ENCODE data around the gene PRDM15.

The PRDM15 gene

DNA sequence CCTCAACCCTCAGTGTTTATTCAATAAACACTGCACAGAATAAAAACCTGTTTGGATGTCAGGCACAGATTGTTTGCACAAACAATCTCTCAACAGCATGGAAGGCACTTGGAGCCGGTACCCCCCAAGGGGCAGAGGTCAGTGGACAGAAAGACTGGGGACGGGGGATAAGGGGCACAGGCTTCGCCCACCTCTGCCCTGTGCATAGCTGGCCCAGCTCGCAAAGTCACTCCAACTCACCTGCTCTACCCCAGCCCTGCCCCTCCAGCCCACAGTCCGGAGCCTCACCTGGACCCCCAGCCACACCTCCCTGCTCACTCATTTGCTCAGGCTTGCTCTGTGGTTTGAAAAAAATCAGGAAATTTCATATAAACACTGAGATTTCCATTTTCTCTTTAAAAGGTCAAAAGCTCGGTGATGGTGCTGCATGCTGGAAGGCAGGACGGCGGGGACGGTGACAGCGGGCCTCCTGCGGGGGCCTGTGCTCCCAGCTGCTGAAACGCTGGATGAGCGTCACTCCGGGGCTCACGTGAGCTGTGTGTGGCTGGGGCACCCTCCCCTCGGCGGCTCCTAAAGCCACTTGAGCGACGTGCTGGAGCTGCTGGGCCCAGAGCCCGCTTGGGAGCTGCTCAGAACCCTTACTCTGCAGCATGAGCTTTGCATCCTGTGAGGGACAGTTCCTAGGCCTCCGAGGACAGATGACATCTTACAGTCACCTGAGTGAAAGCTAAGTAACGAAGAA is 54.5 kb downstream of the PRDM15 start:
- DNase-seq (ENCODE audit: low read depth): no peak

DNA sequence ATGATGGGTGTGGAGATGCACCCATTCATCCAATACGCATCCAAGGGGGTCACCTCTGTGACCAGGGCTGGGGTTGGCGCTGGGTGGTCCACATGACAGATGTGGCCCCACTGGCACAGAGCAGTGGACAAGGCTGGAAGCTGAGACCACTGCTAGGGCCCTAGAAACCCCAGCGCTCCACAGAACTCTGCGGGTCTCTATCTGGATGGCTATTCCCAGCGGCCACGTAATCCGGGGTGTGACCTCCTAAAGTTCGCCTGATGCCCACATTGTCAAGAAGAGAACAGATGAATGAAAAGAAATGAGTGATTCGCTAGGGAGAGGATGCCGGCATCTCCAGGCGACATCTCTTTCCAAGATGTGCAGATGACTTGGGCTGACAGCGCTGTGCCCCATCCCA is 55.2 kb downstream of the PRDM15 start:
- no peak for DNase-seq (ENCODE audit: low read depth)

DNA sequence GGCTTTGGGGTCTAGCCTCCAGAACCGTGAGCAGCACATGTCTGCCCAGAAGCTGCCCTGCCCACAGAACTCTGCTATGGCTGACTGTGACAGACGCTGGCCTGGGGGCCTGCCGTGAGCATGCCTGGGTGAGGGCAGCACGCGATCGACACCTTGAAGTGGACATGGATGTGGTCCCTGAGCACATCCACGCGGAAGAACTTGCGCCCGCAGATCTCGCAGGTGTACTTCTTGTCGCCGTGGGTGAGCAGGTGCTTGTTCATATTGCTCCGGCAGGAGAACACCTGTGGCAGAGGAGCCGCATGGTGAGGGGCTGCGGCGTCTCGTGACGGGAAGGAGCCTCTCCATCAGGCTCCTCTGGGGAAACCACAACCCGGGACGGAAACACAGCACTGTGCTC is 56.0 kb downstream of the PRDM15 start:
- DNase-seq (ENCODE audit: low read depth): no peak

DNA sequence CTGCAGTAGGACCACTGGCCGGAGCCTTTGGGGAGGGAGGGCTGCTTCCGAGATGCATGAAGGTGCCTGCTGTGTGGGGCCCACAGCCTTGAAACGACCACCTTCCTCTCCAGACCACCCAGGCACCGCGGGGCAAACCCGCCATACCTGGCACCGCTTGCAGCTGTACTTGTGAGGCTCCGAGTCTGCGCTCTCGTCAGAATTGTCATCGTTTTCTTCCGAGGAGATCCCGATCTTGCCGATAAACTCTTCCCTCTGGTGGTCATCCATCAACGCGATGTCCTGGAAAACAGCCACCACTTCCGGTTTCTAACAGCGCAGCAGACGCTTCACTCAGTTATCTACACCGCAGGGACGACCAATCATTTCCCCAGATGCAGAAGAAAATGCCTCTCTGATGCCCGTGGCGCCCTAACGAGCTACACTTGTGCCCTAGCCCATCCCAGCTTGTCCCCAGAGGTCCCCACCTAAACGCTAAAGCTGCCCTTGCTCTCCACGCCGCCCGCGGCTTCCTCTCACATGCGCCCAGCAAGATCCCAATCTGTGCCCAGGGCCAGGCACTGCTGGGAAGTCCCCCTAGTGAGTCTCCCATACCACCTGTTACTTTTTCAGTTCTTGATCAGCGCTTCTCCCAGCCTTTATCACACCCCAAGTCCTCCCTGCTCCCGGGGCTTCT is 57.2 kb downstream of the PRDM15 start:
- DNase-seq (ENCODE audit: low read depth): no peak

DNA sequence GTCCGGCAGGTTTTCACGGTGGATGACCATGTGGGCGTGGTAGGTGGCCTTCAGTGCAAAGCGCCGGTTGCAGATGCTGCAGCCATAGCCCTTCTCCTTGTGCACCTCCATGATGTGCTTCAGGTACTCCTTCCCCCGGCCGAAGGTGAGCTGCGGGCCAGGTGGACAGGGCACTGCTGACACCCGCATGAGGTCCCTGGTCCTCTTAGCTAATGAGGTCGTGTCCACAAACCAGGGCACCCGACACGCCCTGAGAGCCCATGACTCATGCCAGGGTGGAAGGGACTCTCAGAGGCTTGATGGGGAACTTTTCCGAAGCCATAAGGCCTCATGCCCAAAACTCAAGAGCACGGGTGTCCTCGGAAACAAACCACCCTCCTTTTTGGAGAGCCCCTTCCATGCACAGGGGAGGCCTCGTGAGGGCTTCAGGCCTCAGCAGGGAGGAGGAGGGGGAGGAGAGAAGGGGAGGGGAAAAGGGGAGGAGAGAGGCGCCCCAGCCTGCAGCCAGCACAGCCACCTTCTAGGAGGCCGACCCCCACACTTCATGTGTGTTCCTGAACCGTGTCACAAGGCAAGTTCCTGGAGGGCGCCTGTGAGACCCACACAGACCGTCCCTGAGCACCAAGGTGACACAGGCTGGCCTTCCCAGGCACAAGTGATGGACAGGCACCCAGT is 57.9 kb downstream of the PRDM15 start:
- DNase-seq (ENCODE audit: low read depth): no peak

DNA sequence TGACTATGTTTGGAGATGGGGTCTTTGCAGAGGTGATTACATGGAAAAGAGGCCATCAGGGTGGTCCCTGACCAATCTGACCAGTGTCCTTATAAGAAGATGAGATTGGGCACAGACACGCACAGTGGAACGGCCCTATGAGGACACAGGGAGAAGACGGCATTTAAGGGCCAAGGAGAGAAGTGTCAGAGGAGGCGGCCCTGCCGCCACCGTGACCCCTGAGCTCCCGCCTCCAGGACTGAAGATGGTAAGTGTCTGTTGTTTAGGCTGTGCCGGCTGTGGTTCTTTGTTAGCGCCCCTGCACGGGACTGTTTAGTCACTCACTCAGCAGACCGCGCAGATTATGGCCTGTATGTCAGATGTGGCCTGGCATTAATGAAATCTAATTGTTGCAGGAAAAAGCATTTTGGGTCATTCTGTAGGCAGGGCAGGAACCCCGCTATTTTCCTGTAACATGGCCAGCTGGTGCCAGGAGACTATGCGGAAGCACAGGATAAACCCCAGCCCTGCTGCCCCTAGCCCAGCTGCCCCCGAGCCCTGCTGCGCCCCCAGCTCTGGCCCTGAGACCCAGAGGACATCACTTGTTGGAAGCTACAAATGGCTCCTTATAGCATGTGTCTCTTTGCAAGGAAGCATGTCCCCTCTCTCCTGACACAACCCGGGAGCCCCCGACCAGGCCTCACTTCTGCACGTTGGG is 58.6 kb downstream of the PRDM15 start:
- DNase-seq (ENCODE audit: low read depth): no peak

DNA sequence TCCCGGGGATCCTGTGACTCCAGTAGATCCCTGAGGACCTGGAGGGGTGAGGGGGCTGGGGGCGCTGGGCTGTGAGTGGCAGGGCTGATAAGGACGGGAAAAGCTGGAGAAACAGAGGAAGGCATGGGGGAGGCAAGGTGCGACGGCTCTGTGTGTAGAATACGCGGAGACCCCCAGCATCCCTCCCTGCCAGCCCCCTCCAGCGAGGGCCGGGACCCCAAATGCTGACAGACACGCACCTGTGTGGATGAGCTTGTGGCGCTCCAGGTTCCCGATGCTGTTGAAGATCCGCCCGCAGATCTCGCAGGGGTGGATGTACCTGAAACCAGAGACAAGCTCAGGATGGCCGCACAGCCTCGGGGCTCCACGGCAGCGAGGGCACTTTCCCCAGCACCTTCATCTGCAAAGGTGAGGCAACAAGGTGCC is 59.3 kb downstream of the PRDM15 start:
- DNase-seq (ENCODE audit: low read depth): no peak

DNA sequence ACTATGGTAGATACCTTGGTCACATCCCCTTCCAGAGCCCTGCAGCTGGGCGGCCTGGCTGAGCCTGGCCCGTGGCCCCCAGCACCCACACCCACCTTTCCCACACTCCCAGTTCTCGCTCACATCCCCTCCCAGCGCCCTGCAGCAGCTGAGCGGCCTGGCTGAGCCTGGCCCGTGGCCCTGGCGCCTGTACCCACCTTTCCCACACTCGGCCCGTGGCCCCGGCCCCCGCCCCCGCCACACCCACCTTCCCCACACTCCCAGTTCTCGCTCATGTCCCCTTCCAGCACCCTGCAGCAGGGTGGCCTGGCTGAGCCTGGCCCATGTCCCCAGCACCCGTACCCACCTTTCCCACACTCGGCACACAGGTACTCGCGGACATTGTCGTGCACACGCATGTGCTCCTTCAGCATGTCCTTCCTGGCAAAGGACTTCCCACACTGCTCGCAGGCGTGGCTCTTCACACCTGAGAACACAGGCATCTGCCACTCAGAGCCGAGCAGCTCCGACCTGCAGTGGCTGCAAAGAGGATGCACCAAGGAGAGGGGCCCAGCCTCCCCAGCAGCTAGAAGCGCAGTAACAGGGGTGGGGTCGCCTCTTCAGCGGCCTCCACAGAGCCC is 59.8 kb downstream of the PRDM15 start:
- no peak for DNase-seq (ENCODE audit: low read depth)

DNA sequence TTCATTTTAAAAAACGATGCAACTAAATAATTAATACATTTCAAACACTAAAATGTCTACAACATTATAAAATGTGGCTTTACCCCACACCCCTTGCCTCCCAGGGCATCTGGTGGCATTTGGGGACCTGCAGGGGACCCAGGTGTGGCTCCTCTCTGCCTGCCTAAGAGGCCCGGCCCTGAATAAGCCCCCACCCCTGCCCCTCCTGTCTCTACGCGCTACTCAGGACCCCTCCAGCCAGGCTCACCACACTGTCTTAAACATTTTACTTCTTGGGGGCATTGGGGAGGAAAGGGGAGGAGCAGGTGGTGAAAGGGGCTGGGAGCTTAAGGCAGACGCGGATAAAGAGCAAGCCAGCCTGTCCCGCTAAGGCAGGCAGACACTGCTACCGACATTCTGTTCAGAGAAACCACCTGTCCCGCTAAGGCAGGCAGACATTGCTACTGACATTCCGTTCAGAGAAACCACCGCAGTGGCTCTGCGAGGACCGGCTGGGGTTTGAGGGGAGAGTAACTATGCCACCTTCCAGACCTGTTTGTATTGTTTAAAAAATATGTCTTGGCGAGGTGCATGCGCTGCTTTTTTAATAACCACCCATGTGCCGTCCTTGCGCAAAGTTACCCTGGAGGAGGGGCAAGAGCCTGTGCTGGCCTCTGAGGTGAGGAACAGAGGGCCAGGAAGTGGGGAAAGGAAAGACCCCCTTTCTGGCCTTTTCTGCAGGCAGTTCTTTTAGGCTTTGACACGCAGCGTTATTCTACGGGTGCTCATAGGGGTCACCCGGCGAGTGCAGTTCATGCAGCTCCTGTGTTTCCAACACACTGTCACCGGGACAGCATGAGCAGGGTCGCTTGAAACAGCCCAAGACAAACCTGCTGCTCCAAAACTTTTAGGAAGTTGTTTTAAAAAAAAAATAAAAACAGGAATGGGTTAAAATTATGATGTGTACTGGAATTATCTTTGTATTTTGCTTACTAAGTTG is 61.0 kb downstream of the PRDM15 start:
- no peak for DNase-seq (ENCODE audit: low read depth)

DNA sequence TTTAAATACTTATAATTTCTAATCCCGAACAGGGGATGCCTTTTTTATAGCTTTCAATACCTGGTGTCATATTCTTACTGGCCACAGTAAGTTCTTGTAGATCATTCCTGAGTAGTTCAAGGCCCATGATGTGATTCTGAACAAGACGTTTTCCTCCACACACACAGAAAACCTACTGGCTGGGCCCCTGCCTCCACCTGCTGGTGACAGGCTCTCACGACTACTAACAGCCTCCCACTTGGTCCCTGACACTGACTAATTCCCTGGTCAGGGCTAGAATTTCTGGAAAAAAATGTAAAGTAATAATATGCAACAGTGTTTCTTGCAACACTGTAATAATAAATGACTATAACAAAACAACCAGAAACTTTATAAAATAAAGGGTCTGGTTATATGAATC is 61.9 kb downstream of the PRDM15 start:
- peak; percentile 72 for DNase-seq (ENCODE audit: low read depth)

DNA sequence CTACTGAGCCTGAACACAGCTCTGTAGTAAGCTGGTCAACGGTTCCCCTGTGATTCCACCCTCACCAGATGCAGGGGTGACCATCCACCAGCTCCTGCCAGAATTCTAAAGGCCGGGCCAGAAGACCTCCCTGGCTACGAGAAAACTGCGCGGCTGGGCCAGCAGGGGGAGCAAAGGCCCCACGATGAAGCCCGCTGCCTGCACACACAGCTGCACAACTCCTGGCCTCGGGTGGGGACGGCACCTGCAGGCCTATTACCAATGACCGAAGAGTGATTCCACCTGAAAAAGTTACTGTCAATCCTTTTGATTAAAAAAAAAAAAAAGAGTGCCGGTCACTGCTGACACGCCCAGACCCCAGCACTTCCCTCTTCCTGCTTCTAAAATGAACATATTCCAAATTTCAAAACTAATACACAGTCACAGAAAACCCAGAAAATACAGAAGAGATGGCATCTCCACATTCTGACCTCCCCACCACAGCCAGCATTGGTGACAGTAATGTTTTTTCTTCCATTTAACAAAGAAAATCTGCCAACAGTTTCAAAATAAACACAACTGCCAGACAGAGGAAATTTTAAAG is 62.5 kb downstream of the PRDM15 start:
- peak; percentile 45 for DNase-seq (ENCODE audit: low read depth)

DNA sequence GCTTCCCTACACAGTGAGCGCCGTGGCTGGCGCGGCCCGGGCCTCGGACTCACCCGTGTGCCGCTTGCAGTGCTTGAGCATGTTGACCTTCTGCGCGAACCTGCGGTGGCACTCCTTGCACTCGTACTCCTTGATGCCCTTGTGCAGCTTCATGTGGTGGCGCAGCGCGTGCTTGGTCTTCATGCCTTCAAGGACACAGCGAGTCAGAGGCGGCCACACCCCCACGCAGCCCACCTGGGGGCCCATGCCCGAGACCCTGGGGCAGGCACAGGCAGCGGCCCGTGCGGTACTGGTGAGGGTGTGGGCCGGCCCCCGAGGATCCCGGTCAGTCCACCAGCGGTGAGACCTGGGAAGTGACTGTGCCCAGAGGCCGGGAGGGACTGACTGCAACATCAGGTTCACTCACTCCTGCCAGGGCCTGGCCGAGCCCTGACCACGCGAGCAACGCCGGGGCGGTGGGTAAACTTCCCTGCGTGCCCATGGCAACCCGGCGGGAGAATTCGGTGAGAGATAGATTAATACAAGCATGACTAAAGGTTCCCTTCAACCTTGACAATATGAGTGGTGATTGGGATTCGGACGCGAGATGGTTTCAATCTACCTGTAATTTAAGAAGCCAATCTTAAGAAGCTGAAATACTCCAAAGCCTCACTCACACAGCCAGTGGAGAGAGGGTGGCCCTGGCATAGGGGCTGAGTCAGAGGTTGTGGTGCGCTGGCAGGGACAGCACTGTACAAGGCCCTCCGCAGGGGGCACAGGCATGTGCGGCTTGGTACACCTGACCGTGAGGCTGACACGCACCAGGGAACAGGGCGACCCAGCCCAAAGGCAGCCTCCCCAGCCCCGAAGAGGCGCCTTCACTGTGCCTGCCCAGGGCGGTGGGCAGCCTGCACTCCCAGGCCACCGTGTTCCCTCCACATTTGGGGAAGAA is 63.2 kb downstream of the PRDM15 start:
- no peak for DNase-seq (ENCODE audit: low read depth)

DNA sequence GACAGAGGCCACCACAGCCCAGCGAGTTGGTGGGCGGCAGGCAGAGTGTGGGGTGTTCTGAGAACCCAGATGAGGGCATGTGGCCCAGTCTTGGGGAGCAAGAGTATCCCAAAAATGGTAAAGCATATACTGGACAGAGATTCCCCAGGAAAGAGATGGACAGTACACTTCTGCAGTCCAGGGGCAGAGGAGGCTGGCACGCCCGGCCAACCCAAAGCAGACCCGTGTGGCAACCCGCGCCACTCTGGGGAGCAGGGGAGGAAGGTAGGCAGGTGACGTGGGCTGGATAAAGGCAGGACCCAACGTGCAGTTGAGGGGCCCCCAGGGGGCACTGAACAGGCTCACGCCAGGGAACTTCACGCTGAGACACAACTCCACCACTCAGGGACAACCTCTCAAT is 65.9 kb downstream of the PRDM15 start:
- no peak for DNase-seq (ENCODE audit: low read depth)

DNA sequence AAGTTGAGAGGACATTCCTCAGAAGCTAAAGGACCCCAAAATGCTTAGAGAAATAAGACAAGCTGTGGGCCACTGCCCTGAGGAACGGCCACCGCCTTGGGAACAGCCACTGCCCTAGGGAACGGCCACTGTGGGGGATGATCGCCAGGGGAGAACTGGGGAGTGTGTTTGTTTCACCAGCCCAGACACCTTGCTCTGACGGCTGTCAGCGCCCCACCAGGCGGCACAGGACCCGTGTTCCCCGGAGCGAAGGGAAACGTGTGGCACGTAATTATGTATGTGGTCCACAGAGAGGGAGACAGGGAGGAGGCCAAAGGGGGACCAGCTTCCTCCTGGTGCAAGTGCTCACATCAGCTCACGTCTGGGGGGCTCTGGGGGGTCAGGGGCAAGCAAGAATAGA is 66.5 kb downstream of the PRDM15 start:
- DNase-seq (ENCODE audit: low read depth): no peak

DNA sequence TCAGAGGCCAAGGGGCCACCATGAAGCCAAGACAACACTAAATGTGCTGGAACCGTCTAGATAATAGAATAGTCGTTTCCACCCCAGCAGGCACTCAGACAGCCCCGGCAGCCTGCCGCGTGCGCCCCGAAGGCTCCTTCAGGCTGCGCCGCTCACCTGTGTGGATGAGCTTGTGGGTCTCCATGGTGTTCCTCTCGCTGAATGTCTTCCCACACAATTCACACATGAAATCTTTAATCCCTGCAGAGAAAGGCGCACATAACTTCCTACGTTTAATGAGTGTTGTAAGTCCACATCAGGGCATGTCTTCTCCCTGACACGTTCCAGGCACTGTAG is 68.6 kb downstream of the PRDM15 start:
- no peak for DNase-seq (ENCODE audit: low read depth)

DNA sequence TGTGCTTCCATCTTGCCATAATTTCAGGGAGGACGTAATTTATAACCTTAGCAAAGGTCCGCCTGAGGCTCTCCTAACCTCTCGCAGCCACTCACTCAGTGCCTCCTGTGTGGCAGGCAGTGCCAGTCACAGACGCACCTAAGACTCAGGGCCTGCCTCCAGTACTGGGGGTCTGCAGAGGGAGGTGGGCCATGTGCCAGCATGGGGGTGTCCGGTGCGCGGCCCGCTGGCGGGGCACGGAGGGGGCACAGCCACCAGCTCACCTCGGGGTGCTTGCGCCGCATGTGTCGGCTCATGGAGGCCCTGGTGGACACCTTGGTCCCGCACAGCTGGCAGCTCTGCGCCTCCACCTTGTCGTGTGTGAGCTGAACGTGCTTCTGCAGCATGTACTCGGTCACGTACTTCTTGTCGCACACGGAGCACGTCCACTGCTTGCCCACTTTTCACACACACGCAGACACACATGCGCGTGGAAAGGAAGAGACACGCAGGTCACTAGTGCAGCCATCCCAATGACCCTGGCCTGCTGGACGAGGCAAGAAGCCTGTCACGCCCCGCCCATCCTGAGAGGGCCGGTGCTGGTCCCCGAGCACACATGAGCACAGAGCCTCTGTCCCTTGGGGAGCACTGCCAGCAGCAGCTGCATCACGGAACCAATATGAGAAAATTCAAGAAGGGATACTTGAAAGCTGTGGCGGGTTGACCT is 69.1 kb downstream of the PRDM15 start:
- DNase-seq (ENCODE audit: low read depth): no peak

DNA sequence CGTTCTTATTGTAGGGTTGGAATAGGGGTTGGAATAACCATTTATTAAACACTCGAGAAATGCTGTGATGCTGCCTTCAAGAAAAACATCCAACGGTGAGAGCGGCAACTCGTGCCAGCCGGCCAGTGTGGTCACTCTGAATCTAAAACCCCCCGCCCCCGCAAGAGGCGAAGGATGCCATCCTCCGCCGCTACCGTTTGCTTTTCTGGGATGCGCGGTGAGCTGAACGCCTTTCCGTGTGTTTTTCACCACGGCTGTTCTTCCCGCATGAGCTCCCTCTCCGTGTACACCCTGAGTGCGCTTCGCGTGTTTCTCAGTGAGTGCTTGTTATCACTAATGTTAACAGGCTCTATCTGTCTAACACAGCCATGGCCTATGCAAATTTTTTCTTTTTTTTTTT is 70.3 kb downstream of the PRDM15 start:
- no peak for DNase-seq (ENCODE audit: low read depth)

DNA sequence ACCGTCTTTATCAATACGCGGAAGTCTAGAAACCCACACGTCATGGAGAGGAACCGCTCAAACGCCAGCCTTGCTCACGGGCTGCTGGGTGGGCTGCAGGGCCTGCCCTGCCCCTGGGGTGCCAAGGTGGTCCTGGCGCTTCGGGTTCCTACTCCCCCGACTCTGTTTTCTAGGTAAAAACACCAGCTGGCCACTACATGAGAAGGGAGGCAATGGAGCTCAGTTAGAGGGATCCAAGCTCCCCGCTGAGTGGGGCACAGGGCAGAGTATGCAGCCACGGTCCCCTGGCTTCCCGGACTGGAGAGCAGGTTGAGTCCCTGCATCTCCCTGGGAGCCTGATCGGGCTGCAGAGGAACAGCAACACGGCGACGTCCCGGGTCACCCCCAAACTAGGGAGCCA is 71.0 kb downstream of the PRDM15 start:
- DNase-seq (ENCODE audit: low read depth): no peak

DNA sequence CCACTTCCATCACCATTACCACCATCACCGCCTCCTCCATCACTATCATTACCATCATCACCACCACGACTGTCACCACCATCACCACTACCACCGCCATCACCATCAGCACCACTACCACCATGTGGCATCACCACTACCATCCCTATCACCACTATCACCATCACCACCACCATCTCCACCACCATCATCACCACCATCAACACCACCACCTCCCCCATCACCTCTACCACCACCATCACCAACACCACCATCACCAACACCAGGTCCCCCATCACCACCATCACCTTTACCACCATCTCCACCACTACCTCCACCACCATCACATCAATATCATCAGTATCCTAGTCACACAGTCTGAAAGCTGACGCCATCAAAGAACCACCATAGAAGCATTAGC is 72.4 kb downstream of the PRDM15 start:
- no peak for DNase-seq (ENCODE audit: low read depth)
